K562 (cell line): ENCODE measurements around the gene PBXIP1. TPM values are rescaled to one million over a fixed set of nuclear protein-coding genes. Genes with fewer than 3 reads are reported as not detected.

Source experiments
- DMBX1 ChIP-seq: fragments of 250-450 bp; sonication (Bioruptor Pico); IDR thresholded peaks from 2 replicates; pipeline ENCODE4 v1.8.0; 2022; ENCODE audit warnings: inconsistent platforms, mild to moderate bottlenecking, moderate library complexity, borderline replicate concordance
- HNRNPL ChIP-seq: fragments of 200-400 bp; formaldehyde crosslinking; IDR thresholded peaks from 2 replicates; pipeline ENCODE4 v1.6.1; 2017; ENCODE audit warnings: low read depth, mild to moderate bottlenecking, low read length
- ILF3 ChIP-seq: fragments of 450-650 bp; IDR thresholded peaks from 2 replicates; pipeline ENCODE4 v1.6.1; 2018; ENCODE audit warnings: antibody characterized with exemption, mild to moderate bottlenecking, moderate library complexity, borderline replicate concordance
- PHF8 ChIP-seq: fragments of 200-600 bp; sonication (generic); IDR thresholded peaks from 2 replicates; pipeline ENCODE4 v1.6.1; 2012; ENCODE audit warnings: mixed run types, mild to moderate bottlenecking, inconsistent platforms, low read length, moderate library complexity, borderline replicate concordance
- POLR2AphosphoS2 ChIP-seq: IDR thresholded peaks from 2 replicates; pipeline ENCODE4 v1.6.1; 2012; ENCODE audit warnings: low read length, improper control_type of control experiment
- POU5F1 ChIP-seq: fragments of 150-350 bp; IDR thresholded peaks from 2 replicates; pipeline ENCODE4 v1.6.1; 2014; ENCODE audit warnings: borderline replicate concordance, low read length, low read depth, mild to moderate bottlenecking; ENCODE audit not compliant: partially characterized antibody
- RB1 ChIP-seq: fragments of 450-650 bp; IDR thresholded peaks from 2 replicates; pipeline ENCODE4 v1.6.1; 2017; ENCODE audit warnings: low read depth, mild to moderate bottlenecking
- SIX5 ChIP-seq, 2 experiments: IDR thresholded peaks; 2 replicates each; pipeline ENCODE4 v1.6.1; 2011; ENCODE audit warnings: low read length in 2 of 2, borderline replicate concordance in 1 of 2, low read depth in 1 of 2, mild to moderate bottlenecking in 1 of 2, moderate library complexity in 1 of 2; ENCODE audit not compliant: insufficient read depth in 1 of 2
- ZHX1 ChIP-seq: fragments of 150-350 bp; conservative IDR thresholded peaks from 2 replicates; pipeline ENCODE4 v1.6.1; 2014; ENCODE audit warnings: low read length
- ZNF318 ChIP-seq, 2 experiments: fragments of 450-650 bp; IDR thresholded peaks; 2 replicates each; pipeline ENCODE4 v1.6.1; 2016; ENCODE audit warnings: mild to moderate bottlenecking in 2 of 2, borderline replicate concordance in 1 of 2, low read depth in 1 of 2, moderate library complexity in 1 of 2
- ZNF431 ChIP-seq: sonication (generic); formaldehyde crosslinking; IDR thresholded peaks from 2 replicates; pipeline ENCODE4 v1.8.0; 2022; ENCODE audit warnings: mild to moderate bottlenecking, missing genetic modification reagents
- polyA plus RNA-seq, 8 experiments: library from polyadenylated mRNA; depleted of rRNA in 4 of 8; stranded (reverse) in 5 of 8; unstranded in 3 of 8; fragments of >200 nt; fragmentation: Nextera tagmentation in 2 of 8; fragmentation: Illumina TruSeq in 1 of 8; extraction: Ambion mirVana in 2 of 8; extraction: Trizol in 1 of 8; gene quantifications; 2 replicates each; pipeline versions ENCODE4 v1.2.1 to v1.2.3, GENCODE V29; 2011 to 2014; ENCODE audit warnings: inconsistent platforms in 1 of 8, missing spikeins in 1 of 8
- total RNA-seq, 7 experiments: library from RNA; depleted of rRNA in 6 of 7; stranded (reverse); fragments of >200 nt in 6 of 7; fragmentation: Illumina TruSeq in 2 of 7; extraction: Trizol in 2 of 7; gene quantifications; 2 replicates each; pipeline versions ENCODE4 v1.2.1 to v1.2.3, GENCODE V29; 2011 to 2021; ENCODE audit warnings: low replicate concordance in 1 of 7
- TF ChIP-seq, protein P1 (sequence below): fragments of 450-650 bp; formaldehyde crosslinking; IDR thresholded peaks from 2 replicates; pipeline ENCODE4 v1.4.0; 2020; ENCODE audit warnings: mild to moderate bottlenecking

Gene PBXIP1
- total and polyA plus RNA-seq, 9 of the 15 experiments (the other 6 are each of a cell fraction or from before 2014, with no cell fraction given), result 0.13 to 8.3 (median 5.8) TPM

DNA sequence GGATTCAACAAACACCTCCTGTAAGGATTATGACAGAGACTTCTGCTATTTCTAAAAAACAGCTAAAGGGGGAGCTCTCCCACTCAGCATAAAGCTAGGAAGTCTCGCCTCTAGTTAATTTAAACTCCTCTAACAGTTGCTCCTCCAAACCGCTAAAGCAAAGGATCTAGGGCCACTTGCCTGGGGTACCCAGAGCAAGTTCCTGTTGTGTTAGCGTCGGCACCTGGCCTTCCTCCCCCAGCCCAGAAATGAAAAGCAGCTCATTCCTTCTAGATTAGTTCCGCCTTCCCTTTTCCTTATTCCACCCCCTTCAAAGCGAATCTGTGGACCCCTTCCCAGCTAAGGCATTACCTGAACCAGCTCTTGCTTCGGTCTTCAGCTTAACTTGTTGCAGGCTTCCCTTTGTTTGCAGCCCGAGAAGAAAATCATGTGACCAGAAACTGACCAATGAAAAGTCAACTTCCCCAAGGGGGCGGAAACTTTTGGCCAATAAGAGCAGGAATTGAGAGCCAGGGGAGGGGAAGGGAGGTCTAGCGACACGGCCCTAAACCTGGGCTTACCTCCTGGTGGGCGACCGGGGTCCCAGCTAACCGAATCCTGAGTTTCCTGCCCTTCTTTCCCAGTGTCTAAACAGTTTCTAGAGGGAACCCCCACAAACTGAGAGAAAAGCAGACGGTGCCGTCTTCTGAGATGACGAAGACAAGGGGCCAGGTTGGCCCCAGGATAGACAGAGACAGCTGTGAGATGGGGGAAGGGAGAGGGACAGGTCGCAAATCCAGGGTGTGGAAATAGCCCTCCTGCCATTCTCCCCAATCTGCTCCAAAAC, at the start of gene PBXIP1 (continued):
- no peak for TF ChIP-seq SIX5 (IDR thresholded peaks at IDR 0.05; ENCODE audit: borderline replicate concordance in 1 of 2, insufficient read depth in 1 of 2, low read depth in 1 of 2, low read length in 2 of 2)
- TF ChIP-seq PHF8, result peak; percentile 42; the same call in 1 of the 2 replicates
- TF ChIP-seq HNRNPL, result no peak
- TF ChIP-seq POLR2AphosphoS2, result no peak
- TF ChIP-seq DMBX1 (CRISPR knock-in tag), result no peak
- TF ChIP-seq, protein P1, sequence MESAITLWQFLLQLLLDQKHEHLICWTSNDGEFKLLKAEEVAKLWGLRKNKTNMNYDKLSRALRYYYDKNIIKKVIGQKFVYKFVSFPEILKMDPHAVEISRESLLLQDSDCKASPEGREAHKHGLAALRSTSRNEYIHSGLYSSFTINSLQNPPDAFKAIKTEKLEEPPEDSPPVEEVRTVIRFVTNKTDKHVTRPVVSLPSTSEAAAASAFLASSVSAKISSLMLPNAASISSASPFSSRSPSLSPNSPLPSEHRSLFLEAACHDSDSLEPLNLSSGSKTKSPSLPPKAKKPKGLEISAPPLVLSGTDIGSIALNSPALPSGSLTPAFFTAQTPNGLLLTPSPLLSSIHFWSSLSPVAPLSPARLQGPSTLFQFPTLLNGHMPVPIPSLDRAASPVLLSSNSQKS (CRISPR knock-in tag), result no peak
- TF ChIP-seq ILF3, result no peak
- no peak for TF ChIP-seq ZHX1
- no peak for TF ChIP-seq POU5F1
- no peak for TF ChIP-seq RB1
- no peak for TF ChIP-seq ZNF318 (IDR thresholded peaks at IDR 0.05; ENCODE audit: borderline replicate concordance in 1 of 2, low read depth in 1 of 2)
- TF ChIP-seq ZNF431 (CRISPR knock-in tag), result no peak
